DMS 273 (cell line): ENCODE data around the gene MCEMP1.

Experiments
- DNase-seq: peaks from one replicate; lab custom pipeline; 2025; ENCODE audit not compliant: unreplicated experiment; lab: John Stamatoyannopoulos, UW

The MCEMP1 gene

GRCh38 chr19:7676854-7677253 is at the start of gene MCEMP1:
Gene MCEMP1, plus strand, starts transcription at chr19:7677090. Its CDS starts 31 bp downstream, at chr19:7677121.
- DNase-seq, result no peak

GRCh38 chr19:7627166-7627565 is 49.7 kb upstream of the MCEMP1 start:
- DNase-seq, result no peak

GRCh38 chr19:7628589-7629311 is 48.1 kb upstream of the MCEMP1 start:
- DNase-seq, result no peak

GRCh38 chr19:7629347-7630054 is 47.4 kb upstream of the MCEMP1 start, which contains the start of the genes PET100 and XAB2:
Gene PET100, plus strand, starts transcription at chr19:7629793. Its CDS starts 41 bp downstream, at chr19:7629834.
Gene XAB2, minus strand, starts transcription at chr19:7629545. Its CDS starts 18 bp downstream, at chr19:7629527.
- peak; percentile 99 for DNase-seq

- no peak for DNase-seq
Observed at GRCh38 chr19:7631577-7631976, 45.3 kb upstream of the MCEMP1 start.

GRCh38 chr19:7632340-7633203 is 44.3 kb upstream of the MCEMP1 start:
- no peak for DNase-seq

GRCh38 chr19:7633698-7634097 is 43.2 kb upstream of the MCEMP1 start, which contains the start of gene PCP2:
Gene PCP2, minus strand, starts transcription at chr19:7633719. Its CDS starts 262 bp downstream, at chr19:7633457.
- no peak for DNase-seq

- no peak for DNase-seq
Observed at GRCh38 chr19:7635670-7636069, 41.2 kb upstream of the MCEMP1 start.

- DNase-seq, result no peak
Observed at GRCh38 chr19:7636317-7636690, 40.6 kb upstream of the MCEMP1 start.

GRCh38 chr19:7636691-7637373 is 40.1 kb upstream of the MCEMP1 start, which contains the start of gene STXBP2:
Gene STXBP2, plus strand, starts transcription at chr19:7637110. Its CDS starts 40 bp downstream, at chr19:7637150.
- DNase-seq, result peak; percentile 56

GRCh38 chr19:7637374-7638256 is 39.3 kb upstream of the MCEMP1 start:
- no peak for DNase-seq

- peak; percentile 92 for DNase-seq
Observed at GRCh38 chr19:7638802-7639465, 38.0 kb upstream of the MCEMP1 start.

- DNase-seq, result no peak
Observed at GRCh38 chr19:7639863-7640348, 37.0 kb upstream of the MCEMP1 start.

- DNase-seq, result no peak
Observed at GRCh38 chr19:7640803-7641202, 36.1 kb upstream of the MCEMP1 start.

GRCh38 chr19:7641290-7642276 is 35.3 kb upstream of the MCEMP1 start:
- DNase-seq, result peak; percentile 36

GRCh38 chr19:7642295-7643030 is 34.4 kb upstream of the MCEMP1 start:
- no peak for DNase-seq

- DNase-seq, result no peak
Observed at GRCh38 chr19:7643031-7643415, 33.9 kb upstream of the MCEMP1 start.
